Measurements from ENCODE around the gene B3GNT8. TPM values are rescaled to one million over a fixed set of nuclear protein-coding genes. Genes with fewer than 3 reads are reported as not detected.

Gene B3GNT8
- total RNA-seq, 1 experiment from 2014 or later = 0.10 TPM

GRCh38 chr19:41408256-41408655 is 18.9 kb downstream of the B3GNT8 start:
- Histone ChIP-seq H3K9me3 (ENCODE audit: control insufficient read depth, insufficient read depth, low read depth, low read length) (no peaks in the 10 kb centered on the region), H3K36me3 (ENCODE audit: control insufficient read depth, insufficient read depth, low read length) (no peaks in the 10 kb centered on the region), H3K4me3 (ENCODE audit: low read depth in 2 of 2, low read length in 2 of 2) (no peak overlapping the region), H3K27me3 (ENCODE audit: control insufficient read depth, insufficient read depth, low read length) (no peaks in the 10 kb centered on the region), H3K4me1 (ENCODE audit: control insufficient read depth, insufficient read depth, low read length) (no peaks in the 10 kb centered on the region), H3K27ac (ENCODE audit: low read length) (no peak overlapping the region)
- no peak for ATAC-seq
- no peak for TF ChIP-seq SIN3A (IDR thresholded peaks at IDR 0.05; ENCODE audit: borderline replicate concordance, insufficient read depth, low read depth, low read length)
- in situ Hi-C loops (cut with HindIII; ENCODE audit: low pct_unique_long_range_greater_than_20kb, low sequenced_read_pairs) (no loop called here), intact Hi-C loops (cut with micrococcal nuclease; ENCODE audit: unreplicated experiment) (no loop called here)
- ChIA-PET POLR2A (no interaction called here), CTCF (interaction anchor here (0.7 kb wide), 1 partner anchor 33 kb away, joined by 4 read pairs; no protein-coding TSS in a partner anchor)
- DNase-seq (ENCODE audit: low read depth, low spot score) = no peak
- BruUV-seq (replicated peaks) = no TSS peak

DNA sequence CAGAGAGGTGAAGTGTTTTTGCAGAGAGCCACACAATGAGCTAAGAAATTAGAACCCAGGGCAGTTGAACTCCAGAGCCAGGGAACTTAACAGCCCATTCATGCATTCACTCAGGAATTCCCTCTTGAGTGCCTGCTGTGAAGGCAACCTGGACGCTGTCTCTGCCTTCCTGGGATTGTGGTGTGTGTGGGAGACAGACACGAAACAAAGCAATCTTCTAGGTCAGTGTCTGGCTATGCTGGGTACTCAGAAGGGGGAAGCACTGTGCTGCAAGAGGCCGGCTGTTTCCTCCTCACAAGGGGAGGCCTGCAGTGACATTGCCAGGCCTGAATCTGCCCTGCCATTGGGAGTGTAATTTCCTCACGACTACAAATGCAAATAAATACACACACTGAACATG is 19.9 kb downstream of the B3GNT8 start:
- no TSS peak for BruUV-seq (replicated peaks)
- no peaks in the 10 kb centered on the region for H3K4me1 ChIP-seq (ENCODE audit: control insufficient read depth, insufficient read depth, low read length)
- ChIA-PET POLR2A (no interaction called here), CTCF (no interaction called here)
- DNase-seq (ENCODE audit: low read depth, low spot score) = no peak
- H3K27me3 ChIP-seq (ENCODE audit: control insufficient read depth, insufficient read depth, low read length) = no peaks in the 10 kb centered on the region
- TF ChIP-seq TCF7L2 (IDR thresholded peaks at IDR 0.05; ENCODE audit: low read depth, low read length) = no peak
- TF ChIP-seq, protein P1, sequence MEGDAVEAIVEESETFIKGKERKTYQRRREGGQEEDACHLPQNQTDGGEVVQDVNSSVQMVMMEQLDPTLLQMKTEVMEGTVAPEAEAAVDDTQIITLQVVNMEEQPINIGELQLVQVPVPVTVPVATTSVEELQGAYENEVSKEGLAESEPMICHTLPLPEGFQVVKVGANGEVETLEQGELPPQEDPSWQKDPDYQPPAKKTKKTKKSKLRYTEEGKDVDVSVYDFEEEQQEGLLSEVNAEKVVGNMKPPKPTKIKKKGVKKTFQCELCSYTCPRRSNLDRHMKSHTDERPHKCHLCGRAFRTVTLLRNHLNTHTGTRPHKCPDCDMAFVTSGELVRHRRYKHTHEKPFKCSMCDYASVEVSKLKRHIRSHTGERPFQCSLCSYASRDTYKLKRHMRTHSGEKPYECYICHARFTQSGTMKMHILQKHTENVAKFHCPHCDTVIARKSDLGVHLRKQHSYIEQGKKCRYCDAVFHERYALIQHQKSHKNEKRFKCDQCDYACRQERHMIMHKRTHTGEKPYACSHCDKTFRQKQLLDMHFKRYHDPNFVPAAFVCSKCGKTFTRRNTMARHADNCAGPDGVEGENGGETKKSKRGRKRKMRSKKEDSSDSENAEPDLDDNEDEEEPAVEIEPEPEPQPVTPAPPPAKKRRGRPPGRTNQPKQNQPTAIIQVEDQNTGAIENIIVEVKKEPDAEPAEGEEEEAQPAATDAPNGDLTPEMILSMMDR (IDR thresholded peaks at IDR 0.05) = no peak
- no peak for TF ChIP-seq POLR2AphosphoS5 (IDR thresholded peaks at IDR 0.05; ENCODE audit: low read depth, low read length)
- TF ChIP-seq, protein P2, sequence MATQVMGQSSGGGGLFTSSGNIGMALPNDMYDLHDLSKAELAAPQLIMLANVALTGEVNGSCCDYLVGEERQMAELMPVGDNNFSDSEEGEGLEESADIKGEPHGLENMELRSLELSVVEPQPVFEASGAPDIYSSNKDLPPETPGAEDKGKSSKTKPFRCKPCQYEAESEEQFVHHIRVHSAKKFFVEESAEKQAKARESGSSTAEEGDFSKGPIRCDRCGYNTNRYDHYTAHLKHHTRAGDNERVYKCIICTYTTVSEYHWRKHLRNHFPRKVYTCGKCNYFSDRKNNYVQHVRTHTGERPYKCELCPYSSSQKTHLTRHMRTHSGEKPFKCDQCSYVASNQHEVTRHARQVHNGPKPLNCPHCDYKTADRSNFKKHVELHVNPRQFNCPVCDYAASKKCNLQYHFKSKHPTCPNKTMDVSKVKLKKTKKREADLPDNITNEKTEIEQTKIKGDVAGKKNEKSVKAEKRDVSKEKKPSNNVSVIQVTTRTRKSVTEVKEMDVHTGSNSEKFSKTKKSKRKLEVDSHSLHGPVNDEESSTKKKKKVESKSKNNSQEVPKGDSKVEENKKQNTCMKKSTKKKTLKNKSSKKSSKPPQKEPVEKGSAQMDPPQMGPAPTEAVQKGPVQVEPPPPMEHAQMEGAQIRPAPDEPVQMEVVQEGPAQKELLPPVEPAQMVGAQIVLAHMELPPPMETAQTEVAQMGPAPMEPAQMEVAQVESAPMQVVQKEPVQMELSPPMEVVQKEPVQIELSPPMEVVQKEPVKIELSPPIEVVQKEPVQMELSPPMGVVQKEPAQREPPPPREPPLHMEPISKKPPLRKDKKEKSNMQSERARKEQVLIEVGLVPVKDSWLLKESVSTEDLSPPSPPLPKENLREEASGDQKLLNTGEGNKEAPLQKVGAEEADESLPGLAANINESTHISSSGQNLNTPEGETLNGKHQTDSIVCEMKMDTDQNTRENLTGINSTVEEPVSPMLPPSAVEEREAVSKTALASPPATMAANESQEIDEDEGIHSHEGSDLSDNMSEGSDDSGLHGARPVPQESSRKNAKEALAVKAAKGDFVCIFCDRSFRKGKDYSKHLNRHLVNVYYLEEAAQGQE (IDR thresholded peaks at IDR 0.05; ENCODE audit: insufficient read depth in 1 of 2, low read depth in 2 of 2, low read length in 1 of 2) = no peak
- no peak for TF ChIP-seq SIN3A (IDR thresholded peaks at IDR 0.05; ENCODE audit: borderline replicate concordance, insufficient read depth, low read depth, low read length)
- H3K36me3 ChIP-seq (ENCODE audit: control insufficient read depth, insufficient read depth, low read length) = no peaks in the 10 kb centered on the region
- H3K27ac ChIP-seq (ENCODE audit: low read length) = no peak overlapping the region
- no peaks in the 10 kb centered on the region for H3K9me3 ChIP-seq (ENCODE audit: control insufficient read depth, insufficient read depth, low read depth, low read length)
- intact Hi-C loops (cut with micrococcal nuclease; ENCODE audit: unreplicated experiment) (no loop called here), in situ Hi-C loops (cut with HindIII; ENCODE audit: low pct_unique_long_range_greater_than_20kb, low sequenced_read_pairs) (no loop called here)
- H3K4me3 ChIP-seq (ENCODE audit: low read depth in 2 of 2, low read length in 2 of 2) = no peak overlapping the region
- ATAC-seq = no peak

GRCh38 chr19:41405776-41406175 is 21.4 kb downstream of the B3GNT8 start:
- no TSS peak for BruUV-seq (replicated peaks)
- Histone ChIP-seq H3K27ac (ENCODE audit: low read length) (no peak overlapping the region), H3K4me1 (ENCODE audit: control insufficient read depth, insufficient read depth, low read length) (no peaks in the 10 kb centered on the region), H3K36me3 (ENCODE audit: control insufficient read depth, insufficient read depth, low read length) (no peaks in the 10 kb centered on the region), H3K27me3 (ENCODE audit: control insufficient read depth, insufficient read depth, low read length) (no peaks in the 10 kb centered on the region), H3K4me3 (ENCODE audit: low read depth in 2 of 2, low read length in 2 of 2) (no peak overlapping the region), H3K9me3 (ENCODE audit: control insufficient read depth, insufficient read depth, low read depth, low read length) (no peaks in the 10 kb centered on the region)
- DNase-seq (ENCODE audit: low read depth, low spot score) (no peak), ATAC-seq (no peak)
- intact Hi-C loops (cut with micrococcal nuclease; ENCODE audit: unreplicated experiment) = no loop called here
- POLR2A ChIA-PET = no interaction called here
- in situ Hi-C loops (cut with HindIII; ENCODE audit: low pct_unique_long_range_greater_than_20kb, low sequenced_read_pairs) = no loop called here
- TF ChIP-seq, protein P2 (IDR thresholded peaks at IDR 0.05; ENCODE audit: insufficient read depth in 1 of 2, low read depth in 2 of 2, low read length in 1 of 2) = no peak
- TF ChIP-seq TCF7L2 (IDR thresholded peaks at IDR 0.05; ENCODE audit: low read depth, low read length) (no peak), POLR2AphosphoS5 (IDR thresholded peaks at IDR 0.05; ENCODE audit: low read depth, low read length) (no peak), SIN3A (IDR thresholded peaks at IDR 0.05; ENCODE audit: borderline replicate concordance, insufficient read depth, low read depth, low read length) (no peak)
- TF ChIP-seq, protein P1 (IDR thresholded peaks at IDR 0.05) = no peak
- CTCF ChIA-PET = no interaction called here
